ENCODE measurements around the gene TNFAIP8. TPM values are rescaled to one million over a fixed set of nuclear protein-coding genes. Genes with fewer than 3 reads are reported as not detected.
A peak's percentile ranks its signal among the peaks of the same experiment; 100 is the strongest.

TNFAIP8 gene
- total and polyA plus RNA-seq, 2 of the 13 experiments (the other 11 are each of a cell fraction or from before 2014, with no cell fraction given): 6.4 to 11.2 TPM

GRCh38 chr5:119435436-119436132 lies 79.8 kb downstream of the TNFAIP8 start (continued):
- TF ChIP-seq, protein P1, sequence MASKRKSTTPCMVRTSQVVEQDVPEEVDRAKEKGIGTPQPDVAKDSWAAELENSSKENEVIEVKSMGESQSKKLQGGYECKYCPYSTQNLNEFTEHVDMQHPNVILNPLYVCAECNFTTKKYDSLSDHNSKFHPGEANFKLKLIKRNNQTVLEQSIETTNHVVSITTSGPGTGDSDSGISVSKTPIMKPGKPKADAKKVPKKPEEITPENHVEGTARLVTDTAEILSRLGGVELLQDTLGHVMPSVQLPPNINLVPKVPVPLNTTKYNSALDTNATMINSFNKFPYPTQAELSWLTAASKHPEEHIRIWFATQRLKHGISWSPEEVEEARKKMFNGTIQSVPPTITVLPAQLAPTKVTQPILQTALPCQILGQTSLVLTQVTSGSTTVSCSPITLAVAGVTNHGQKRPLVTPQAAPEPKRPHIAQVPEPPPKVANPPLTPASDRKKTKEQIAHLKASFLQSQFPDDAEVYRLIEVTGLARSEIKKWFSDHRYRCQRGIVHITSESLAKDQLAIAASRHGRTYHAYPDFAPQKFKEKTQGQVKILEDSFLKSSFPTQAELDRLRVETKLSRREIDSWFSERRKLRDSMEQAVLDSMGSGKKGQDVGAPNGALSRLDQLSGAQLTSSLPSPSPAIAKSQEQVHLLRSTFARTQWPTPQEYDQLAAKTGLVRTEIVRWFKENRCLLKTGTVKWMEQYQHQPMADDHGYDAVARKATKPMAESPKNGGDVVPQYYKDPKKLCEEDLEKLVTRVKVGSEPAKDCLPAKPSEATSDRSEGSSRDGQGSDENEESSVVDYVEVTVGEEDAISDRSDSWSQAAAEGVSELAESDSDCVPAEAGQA (IDR thresholded peaks at IDR 0.05; ENCODE audit: low read depth): no peak
- TF ChIP-seq, protein P1 (CRISPR knock-in tag; IDR thresholded peaks at IDR 0.05; ENCODE audit: borderline replicate concordance): no peak
- TF ChIP-seq FUBP1 (CRISPR knock-in tag; IDR thresholded peaks at IDR 0.05; ENCODE audit: borderline replicate concordance) (no peak), PPARG (CRISPR knock-in tag; conservative IDR thresholded peaks at IDR 0.05) (0 out of 2 replicates have a peak, but pooled peaks have one; percentile 33), MED13 (CRISPR knock-in tag; IDR thresholded peaks at IDR 0.05) (no peak), KDM1A (CRISPR knock-in tag; IDR thresholded peaks at IDR 0.05) (no peak), KLF12 (CRISPR knock-in tag; IDR thresholded peaks at IDR 0.05; ENCODE audit: borderline replicate concordance) (no peak), PRDM10 (CRISPR knock-in tag; IDR thresholded peaks at IDR 0.05; ENCODE audit: low read depth) (no peak), THAP11 (CRISPR knock-in tag; IDR thresholded peaks at IDR 0.05) (peak; percentile 61), RFXANK (CRISPR knock-in tag; IDR thresholded peaks at IDR 0.05) (no peak), ZNF512B (CRISPR knock-in tag; IDR thresholded peaks at IDR 0.05; ENCODE audit: borderline replicate concordance) (no peak), CCDC6 (CRISPR knock-in tag; IDR thresholded peaks at IDR 0.05) (no peak)

Data from HepG2 (cell line).